Body of pancreas (tissue), 4 donors: ENCODE data around the gene EXT2.

Experiments used
- POLR2A ChIP-seq, 3 donors: fragments of 450-650 bp; IDR thresholded peaks; one replicate each; pipeline ENCODE4 v1.6.1; 2016; ENCODE audit warnings: antibody characterized with exemption in 3 of 3, mild to moderate bottlenecking in 2 of 3
- TF ChIP-seq, protein P1 (sequence below), 7 experiments: fragments of 450-650 bp in 4 of 7; fragments of 200-600 bp in 3 of 7; sonication (generic) in 3 of 7; IDR thresholded peaks; one replicate each; pipeline ENCODE4 v1.5.1; 2016 to 2019; ENCODE audit warnings: antibody characterized with exemption in 7 of 7

GRCh38 chr11:44226490-44226889 is 131.0 kb downstream of the EXT2 start:
- TF ChIP-seq, protein P1, sequence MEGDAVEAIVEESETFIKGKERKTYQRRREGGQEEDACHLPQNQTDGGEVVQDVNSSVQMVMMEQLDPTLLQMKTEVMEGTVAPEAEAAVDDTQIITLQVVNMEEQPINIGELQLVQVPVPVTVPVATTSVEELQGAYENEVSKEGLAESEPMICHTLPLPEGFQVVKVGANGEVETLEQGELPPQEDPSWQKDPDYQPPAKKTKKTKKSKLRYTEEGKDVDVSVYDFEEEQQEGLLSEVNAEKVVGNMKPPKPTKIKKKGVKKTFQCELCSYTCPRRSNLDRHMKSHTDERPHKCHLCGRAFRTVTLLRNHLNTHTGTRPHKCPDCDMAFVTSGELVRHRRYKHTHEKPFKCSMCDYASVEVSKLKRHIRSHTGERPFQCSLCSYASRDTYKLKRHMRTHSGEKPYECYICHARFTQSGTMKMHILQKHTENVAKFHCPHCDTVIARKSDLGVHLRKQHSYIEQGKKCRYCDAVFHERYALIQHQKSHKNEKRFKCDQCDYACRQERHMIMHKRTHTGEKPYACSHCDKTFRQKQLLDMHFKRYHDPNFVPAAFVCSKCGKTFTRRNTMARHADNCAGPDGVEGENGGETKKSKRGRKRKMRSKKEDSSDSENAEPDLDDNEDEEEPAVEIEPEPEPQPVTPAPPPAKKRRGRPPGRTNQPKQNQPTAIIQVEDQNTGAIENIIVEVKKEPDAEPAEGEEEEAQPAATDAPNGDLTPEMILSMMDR (IDR thresholded peaks at IDR 0.05): no peak
- TF ChIP-seq POLR2A (IDR thresholded peaks at IDR 0.05): no peak
